ENCODE data around the gene CAMK2G.

DNA sequence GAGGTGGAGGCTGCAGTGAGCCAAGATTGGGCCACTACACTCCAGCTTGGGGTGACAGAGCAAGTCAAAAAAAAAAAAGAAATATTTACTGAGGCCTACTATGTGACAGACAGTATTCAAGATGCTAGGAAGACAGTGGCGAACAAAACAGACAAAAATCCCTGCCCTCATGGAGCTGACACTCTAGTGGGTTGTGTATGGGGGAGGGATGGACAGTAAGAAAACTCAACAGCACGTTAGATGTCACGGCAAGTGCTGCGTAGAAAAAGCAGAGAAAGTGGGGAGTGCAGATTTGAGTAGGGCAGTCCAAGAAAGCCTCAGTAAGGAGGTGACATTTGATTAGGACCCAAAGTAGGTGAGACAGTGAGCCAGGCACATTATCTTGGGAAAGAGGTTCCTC is 10.1 kb downstream of the CAMK2G start:
- TF ChIP-seq POLR2AphosphoS5 (IDR thresholded peaks at IDR 0.05; ENCODE audit: insufficient read depth in 1 of 2, low read depth in 1 of 2) (no peak), POLR2A (IDR thresholded peaks at IDR 0.05) (no peak)
- TF ChIP-seq, protein P1, sequence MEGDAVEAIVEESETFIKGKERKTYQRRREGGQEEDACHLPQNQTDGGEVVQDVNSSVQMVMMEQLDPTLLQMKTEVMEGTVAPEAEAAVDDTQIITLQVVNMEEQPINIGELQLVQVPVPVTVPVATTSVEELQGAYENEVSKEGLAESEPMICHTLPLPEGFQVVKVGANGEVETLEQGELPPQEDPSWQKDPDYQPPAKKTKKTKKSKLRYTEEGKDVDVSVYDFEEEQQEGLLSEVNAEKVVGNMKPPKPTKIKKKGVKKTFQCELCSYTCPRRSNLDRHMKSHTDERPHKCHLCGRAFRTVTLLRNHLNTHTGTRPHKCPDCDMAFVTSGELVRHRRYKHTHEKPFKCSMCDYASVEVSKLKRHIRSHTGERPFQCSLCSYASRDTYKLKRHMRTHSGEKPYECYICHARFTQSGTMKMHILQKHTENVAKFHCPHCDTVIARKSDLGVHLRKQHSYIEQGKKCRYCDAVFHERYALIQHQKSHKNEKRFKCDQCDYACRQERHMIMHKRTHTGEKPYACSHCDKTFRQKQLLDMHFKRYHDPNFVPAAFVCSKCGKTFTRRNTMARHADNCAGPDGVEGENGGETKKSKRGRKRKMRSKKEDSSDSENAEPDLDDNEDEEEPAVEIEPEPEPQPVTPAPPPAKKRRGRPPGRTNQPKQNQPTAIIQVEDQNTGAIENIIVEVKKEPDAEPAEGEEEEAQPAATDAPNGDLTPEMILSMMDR (IDR thresholded peaks at IDR 0.05): no peak

Measured in vagina (tissue), 2 donors.